Neural cell (in vitro differentiated cells): ENCODE results near the gene GNA12.

Experiments
- CTCF ChIP-seq: fragments of 450-650 bp; IDR thresholded peaks from 2 replicates; pipeline ENCODE4 v1.5.1; 2014; ENCODE audit warnings: antibody characterized with exemption, mild to moderate bottlenecking, moderate library complexity; ENCODE audit not compliant: poor library complexity, severe bottlenecking
- EZH2 ChIP-seq: fragments of 200-600, 300-800 bp; shearing (Covaris generic), sonication (generic); IDR thresholded peaks from 2 replicates; pipeline ENCODE4 v1.6.1; 2014; ENCODE audit warnings: antibody characterized with exemption, low read length, borderline replicate concordance, mild to moderate bottlenecking; ENCODE audit not compliant: insufficient read depth, poor library complexity, severe bottlenecking
- MXI1 ChIP-seq: fragments of 450-650 bp; conservative IDR thresholded peaks from 2 replicates; pipeline ENCODE4 v1.6.1; 2014; ENCODE audit warnings: antibody characterized with exemption, mild to moderate bottlenecking; ENCODE audit not compliant: poor library complexity, severe bottlenecking
- POLR2AphosphoS5 ChIP-seq: IDR thresholded peaks from 2 replicates; pipeline ENCODE4 v1.6.1; 2012
- RAD21 ChIP-seq: fragments of 450-650 bp; conservative IDR thresholded peaks from 2 replicates; pipeline ENCODE4 v1.6.1; 2014; ENCODE audit warnings: antibody characterized with exemption, mild to moderate bottlenecking, moderate library complexity

GRCh38 chr7:2873686-2874551 lies 29.8 kb upstream of the GNA12 start:
- TF ChIP-seq CTCF (no peak), MXI1 (no peak), EZH2 (no peak), RAD21 (no peak), POLR2AphosphoS5 (no peak)
